Stimulated activated CD4-positive, alpha-beta T cell treated with anti-CD3 and anti-CD28 coated beads, Interleukin-2, amount 100 ng/mL, for 4 hours (primary cell): ENCODE measurements around the gene ITPKC.
"Not testable (repeated sequence)": the region's sequence is repeated elsewhere in the genome, so short reads cannot be mapped to it uniquely, and the experiment has no call there.

Experiments used
- DNase-seq: peaks from one replicate; pipeline ENCODE4 v3.0.0-alpha.2; 2020; ENCODE audit warnings: low read depth

ITPKC gene

GRCh38 chr19:40716031-40716481, 856 bp upstream of the ITPKC start:
- DNase-seq = peak; percentile 78

DNA sequence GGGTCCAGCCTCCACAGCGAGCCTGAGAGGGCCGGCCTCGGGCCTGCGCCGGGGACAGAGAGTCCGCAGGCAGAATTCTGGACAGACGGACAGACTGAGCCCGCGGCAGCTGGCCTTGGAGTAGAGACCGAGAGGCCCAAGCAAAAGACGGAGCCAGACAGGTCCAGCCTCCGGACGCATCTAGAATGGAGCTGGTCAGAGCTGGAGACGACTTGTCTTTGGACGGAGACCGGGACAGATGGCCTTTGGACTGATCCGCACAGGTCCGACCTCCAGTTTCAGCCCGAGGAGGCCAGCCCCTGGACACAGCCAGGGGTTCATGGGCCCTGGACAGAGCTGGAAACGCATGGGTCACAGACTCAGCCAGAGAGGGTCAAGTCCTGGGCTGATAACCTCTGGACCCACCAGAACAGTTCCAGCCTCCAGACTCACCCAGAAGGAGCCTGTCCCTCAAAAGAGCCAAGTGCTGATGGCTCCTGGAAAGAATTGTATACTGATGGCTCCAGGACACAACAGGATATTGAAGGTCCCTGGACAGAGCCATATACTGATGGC, 490 bp downstream of the ITPKC start:
- no peak for DNase-seq

DNA sequence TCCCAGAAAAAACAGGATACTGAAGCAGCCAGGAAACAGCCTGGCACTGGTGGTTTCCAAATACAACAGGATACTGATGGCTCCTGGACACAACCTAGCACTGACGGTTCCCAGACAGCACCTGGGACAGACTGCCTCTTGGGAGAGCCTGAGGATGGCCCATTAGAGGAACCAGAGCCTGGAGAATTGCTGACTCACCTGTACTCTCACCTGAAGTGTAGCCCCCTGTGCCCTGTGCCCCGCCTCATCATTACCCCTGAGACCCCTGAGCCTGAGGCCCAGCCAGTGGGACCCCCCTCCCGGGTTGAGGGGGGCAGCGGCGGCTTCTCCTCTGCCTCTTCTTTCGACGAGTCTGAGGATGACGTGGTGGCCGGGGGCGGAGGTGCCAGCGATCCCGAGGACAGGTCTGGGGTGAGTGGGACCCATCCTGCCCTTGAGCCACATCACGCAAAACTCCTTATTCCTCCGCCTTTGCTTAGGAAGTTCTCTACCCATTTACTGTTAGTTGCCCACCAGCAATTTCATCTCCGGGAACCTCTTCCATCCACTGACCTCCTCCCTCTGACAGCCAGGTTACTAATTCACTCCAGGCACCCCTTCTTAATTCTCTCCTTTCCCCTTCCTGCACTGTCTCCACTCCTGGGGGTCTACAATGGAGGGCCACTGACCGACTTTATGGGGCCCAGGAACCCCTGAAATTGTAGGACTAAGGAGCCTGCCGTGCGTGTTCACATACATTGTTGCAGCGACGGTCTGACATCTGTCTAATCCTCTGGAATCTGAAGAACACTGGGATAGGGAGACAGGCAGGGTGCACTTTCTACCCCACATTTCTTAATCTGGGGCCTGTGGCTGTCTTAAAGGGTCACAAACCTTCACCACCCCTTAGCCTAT, 1.2 kb downstream of the ITPKC start:
- DNase-seq = no peak

- DNase-seq = no peak
These were observed 2.0 kb downstream of the ITPKC start for GRCh38 chr19:40718774-40719391.

- no peak for DNase-seq
These were observed 2.5 kb downstream of the ITPKC start for GRCh38 chr19:40719414-40719894.

DNA sequence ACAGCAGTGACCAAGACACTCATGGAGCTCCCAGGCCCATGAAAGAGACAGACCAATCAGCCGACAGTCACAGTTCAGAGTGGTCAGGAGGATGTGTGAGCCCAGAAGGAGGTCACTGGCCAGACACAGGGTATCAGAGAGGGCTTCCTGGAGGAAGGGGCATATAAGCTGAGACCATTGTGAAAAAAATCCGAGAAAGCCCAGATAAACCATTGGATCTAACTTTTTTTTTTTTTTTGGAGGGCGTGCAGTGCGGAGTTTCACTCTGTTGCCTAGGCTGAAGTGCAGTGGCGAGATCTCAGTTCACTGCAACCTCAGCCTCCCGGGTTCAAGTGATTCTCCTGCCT, 4.2 kb downstream of the ITPKC start:
- no peak for DNase-seq

- no peak for DNase-seq
These were observed 5.2 kb downstream of the ITPKC start for GRCh38 chr19:40721936-40722661.

- no peak for DNase-seq
These were observed 6.8 kb downstream of the ITPKC start for GRCh38 chr19:40723661-40724254.

GRCh38 chr19:40724315-40724714, 7.4 kb downstream of the ITPKC start:
- DNase-seq = no peak

- no peak for DNase-seq
These were observed 7.9 kb downstream of the ITPKC start for GRCh38 chr19:40724855-40725254.

GRCh38 chr19:40726279-40726678, 9.4 kb downstream of the ITPKC start:
- no peak for DNase-seq

- not testable (repeated sequence) for DNase-seq
These were observed 13.2 kb downstream of the ITPKC start for GRCh38 chr19:40730065-40730464.

DNA sequence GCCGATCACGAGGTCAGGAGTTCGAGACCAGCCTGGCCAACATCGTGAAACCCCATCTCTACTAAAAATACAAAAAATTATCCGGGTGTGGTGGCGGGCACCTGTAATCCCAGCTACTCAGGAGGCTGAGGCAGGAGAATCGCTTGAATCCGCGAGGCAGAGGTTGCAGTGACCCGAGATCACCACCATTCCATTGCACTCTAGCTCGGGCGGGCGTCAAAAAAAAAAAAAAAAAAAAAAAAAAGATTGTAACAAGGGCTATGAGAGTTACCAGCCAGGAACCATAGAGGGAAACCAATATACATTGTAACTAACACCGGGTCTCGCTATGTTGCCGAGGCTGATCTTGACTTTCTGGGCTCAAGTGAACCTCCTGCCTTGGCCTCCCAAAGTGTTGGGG, 15.4 kb downstream of the ITPKC start:
- DNase-seq = not testable (repeated sequence)

GRCh38 chr19:40733149-40733548, 16.2 kb downstream of the ITPKC start:
- DNase-seq = no peak

- no peak for DNase-seq
These were observed 18.3 kb downstream of the ITPKC start for GRCh38 chr19:40735013-40735771.

GRCh38 chr19:40736661-40737060, 19.7 kb downstream of the ITPKC start:
- DNase-seq = no peak

DNA sequence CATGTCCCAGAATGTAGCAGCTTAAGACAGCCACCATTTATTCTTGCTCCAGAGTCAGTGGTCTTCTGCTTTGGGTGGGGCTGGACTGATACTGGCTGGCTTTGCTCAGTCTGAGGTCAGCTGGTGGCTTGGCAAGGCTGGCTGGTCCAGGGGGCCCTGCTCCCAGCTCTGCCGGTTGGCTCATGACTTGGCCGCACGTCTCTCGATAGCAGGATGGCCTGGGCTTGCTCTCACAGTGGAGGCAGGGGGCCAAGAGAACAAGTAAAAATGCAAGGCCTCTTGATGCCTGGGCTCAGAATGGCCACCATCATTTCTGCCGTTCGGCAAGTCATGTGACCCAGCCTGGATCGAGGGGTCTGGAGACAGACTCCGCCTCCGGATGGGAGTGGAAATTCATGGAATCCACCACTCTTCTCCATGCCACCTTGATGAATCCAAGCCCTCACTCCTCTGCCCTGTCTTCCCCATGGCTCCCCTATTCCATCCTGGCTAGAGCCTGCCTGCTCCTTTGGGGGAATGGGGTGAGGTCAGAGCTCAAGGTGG, 20.3 kb downstream of the ITPKC start:
- DNase-seq = no peak

- DNase-seq = no peak
These were observed 22.3 kb downstream of the ITPKC start for GRCh38 chr19:40739030-40739839.

- DNase-seq = no peak
These were observed 23.2 kb downstream of the ITPKC start for GRCh38 chr19:40739871-40740703.
